GM21447 (cell line): ENCODE results near the gene ZP1.

Experiments
- ATAC-seq: cut with Tn5 transposase; IDR thresholded peaks from one replicate; pipeline ENCODE4 v1.9.1; 2021; ENCODE audit not compliant: unreplicated experiment

Gene ZP1

GRCh38 chr11:60922906-60923305, 55.6 kb downstream of the ZP1 start:
- ATAC-seq: no peak

GRCh38 chr11:60923326-60923725, 56.0 kb downstream of the ZP1 start:
- ATAC-seq: no peak

- ATAC-seq: no peak
These were observed 56.4 kb downstream of the ZP1 start for GRCh38 chr11:60923800-60924109.

GRCh38 chr11:60924110-60924905, 57.0 kb downstream of the ZP1 start, which contains the start of gene TMEM132A:
TSS of gene TMEM132A (plus strand) at chr11:60924460. CDS start at chr11:60924634, 174 bp downstream.
- no peak for ATAC-seq
